ENCODE data around the gene FGFR4.

Gene FGFR4

DNA sequence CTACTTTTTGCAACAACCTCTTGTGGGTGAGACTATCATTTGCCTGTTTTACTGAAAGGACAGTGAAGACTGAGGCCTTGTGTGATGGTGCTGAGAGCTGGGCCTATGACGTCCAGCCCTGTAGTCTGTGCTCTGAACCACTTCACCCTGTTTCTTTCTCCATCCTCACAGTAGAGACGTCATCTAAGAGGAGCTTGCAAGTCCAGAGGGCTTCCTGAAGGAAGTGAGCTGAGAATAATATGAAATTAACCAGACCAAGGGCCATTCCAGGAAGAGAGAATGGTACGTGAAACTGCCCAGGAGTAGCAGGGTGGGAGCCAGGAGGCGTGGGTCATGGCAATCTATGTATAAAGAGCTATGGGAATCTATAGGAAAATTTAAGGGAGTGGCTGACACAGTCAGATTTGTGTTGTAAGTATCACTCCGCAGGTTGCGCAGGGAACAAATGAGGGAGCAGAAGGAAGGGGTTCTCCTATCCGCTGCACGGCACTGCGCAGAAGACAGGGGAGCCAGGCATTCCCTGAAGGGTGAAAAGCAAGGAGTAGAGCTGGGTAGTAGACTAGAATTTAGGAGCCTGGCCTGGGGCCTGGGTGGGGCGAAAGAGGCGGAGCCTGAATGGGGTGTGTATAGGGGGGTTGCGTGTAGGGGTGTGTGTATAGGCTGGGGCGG lies 596 bp upstream of the FGFR4 start:
- DNase-seq: no peak

DNA sequence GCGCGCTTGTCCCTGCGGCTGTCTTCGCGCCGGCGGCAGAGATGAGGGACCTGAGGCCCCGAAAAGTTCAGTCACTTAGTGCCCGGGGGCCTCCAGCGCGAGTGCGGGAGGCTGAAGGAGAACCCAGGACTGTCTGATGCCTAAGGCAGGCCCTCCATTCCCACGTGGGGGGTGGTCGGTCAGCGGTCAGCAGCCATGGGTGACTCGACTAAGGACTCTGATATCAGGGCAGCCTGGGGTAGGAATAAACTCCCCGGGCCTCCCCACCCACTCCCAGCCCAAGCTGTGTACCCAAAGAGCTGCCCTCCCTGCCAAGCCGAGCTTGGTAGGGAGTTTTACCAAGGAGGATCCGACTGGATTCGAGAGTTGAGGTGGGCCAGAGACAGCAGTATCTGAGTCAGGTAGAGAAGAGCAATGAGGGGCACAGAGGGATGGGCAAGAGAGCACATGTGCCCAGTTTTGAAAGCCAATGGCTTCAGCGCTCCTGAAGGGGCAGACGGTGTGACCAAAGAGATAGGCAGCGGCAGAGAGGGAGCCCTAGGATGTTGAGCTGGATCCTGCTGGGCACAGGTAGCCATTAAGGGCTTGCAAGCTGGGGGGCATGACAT lies 787 bp downstream of the FGFR4 start:
- no peak for DNase-seq

DNA sequence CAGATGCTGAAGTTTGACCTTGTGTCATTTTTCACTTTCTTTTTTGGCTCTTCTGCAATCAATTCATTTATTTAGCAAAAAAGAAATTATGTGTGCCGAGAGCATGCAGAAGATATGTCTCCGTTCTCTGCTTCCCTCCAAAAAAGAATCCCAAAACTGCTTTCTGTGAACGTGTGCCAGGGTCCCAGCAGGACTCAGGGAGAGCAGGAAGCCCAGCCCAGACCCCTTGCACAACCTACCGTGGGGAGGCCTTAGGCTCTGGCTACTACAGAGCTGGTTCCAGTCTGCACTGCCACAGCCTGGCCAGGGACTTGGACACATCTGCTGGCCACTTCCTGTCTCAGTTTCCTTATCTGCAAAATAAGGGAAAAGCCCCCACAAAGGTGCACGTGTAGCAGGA lies 2.4 kb downstream of the FGFR4 start:
- no peak for DNase-seq

DNA sequence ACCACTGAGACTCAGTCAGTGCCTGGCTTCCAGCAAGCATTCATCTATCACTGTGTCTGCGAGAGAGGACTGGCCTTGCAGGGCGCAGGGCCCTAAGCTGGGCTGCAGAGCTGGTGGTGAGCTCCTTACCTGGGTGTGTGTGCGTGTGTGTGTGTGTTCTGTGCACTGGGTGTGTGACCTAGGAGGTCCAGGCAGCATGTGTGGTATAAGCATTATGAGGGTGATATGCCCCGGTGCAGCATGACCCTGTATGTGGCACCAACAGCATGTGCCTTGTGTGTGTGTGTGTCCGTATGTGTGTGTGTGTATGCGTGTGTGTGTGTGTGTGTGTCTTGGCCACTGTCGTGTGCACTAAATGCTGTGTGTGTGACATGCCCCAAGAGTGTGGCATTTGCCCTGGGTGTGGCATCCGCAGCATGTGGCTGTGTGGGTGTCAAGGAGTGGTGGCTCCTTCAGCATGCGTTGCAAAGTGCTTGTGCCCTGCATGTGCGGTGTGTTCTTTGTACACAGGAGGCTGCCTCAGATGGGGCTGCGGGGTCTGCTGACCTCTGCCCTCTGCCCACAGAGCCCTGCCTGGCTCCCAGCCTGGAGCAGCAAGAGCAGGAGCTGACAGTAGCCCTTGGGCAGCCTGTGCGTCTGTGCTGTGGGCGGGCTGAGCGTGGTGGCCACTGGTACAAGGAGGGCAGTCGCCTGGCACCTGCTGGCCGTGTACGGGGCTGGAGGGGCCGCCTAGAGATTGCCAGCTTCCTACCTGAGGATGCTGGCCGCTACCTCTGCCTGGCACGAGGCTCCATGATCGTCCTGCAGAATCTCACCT lies 3.3 kb downstream of the FGFR4 start:
- no peak for DNase-seq

DNA sequence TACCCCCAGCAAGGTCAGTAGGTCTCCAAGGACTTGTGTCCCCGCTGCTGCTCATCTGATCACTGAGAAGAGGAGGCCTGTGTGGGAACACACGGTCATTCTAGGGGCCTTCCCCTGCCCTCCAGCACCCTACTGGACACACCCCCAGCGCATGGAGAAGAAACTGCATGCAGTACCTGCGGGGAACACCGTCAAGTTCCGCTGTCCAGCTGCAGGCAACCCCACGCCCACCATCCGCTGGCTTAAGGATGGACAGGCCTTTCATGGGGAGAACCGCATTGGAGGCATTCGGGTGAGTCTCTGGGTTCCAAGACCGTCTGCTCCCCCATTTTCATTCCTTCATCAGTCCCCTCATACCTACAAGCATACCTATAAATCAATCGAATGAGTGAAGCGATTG lies 4.1 kb downstream of the FGFR4 start:
- no peak for DNase-seq

DNA sequence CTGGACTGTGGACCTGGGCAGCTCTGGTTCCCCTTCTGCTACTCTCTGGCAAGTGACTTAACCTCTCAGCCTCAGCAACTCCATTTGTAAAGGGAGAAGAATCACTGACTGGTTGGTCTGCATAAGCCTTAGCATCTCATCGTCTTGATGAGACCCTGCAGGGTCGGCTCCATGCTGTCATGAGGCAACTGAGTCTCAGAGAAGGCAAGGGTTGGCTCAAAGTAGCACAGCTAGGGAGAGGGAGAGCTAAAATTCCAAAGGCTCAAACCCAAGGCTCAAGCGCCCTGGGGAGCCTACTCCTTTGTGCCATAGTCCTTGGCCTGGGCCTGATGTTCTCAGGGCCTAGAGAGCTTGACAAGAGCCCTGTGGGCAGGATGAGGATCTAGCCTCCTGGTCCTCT lies 4.5 kb downstream of the FGFR4 start:
- DNase-seq: no peak

DNA sequence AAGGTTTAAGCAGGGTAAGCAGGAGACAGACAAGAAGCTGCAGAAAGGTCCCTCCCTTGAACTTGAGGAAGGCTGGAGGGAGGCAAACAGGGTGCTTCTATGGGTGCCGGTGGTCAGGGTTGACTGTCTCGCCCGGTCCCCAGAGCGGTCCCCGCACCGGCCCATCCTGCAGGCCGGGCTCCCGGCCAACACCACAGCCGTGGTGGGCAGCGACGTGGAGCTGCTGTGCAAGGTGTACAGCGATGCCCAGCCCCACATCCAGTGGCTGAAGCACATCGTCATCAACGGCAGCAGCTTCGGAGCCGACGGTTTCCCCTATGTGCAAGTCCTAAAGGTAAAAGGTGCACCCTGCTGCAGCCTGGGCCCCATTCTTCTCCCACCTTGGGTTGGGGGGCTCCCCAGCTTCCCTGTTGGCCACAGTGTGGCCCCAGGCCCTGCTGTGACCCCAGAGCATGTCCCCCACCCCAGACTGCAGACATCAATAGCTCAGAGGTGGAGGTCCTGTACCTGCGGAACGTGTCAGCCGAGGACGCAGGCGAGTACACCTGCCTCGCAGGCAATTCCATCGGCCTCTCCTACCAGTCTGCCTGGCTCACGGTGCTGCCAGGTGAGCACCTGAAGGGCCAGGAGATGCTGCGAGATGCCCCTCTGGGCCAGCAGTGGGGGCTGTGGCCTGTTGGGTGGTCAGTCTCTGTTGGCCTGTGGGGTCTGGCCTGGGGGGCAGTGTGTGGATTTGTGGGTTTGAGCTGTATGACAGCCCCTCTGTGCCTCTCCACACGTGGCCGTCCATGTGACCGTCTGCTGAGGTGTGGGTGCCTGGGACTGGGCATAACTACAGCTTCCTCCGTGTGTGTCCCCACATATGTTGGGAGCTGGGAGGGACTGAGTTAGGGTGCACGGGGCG lies 5.7 kb downstream of the FGFR4 start:
- DNase-seq: no peak

DNA sequence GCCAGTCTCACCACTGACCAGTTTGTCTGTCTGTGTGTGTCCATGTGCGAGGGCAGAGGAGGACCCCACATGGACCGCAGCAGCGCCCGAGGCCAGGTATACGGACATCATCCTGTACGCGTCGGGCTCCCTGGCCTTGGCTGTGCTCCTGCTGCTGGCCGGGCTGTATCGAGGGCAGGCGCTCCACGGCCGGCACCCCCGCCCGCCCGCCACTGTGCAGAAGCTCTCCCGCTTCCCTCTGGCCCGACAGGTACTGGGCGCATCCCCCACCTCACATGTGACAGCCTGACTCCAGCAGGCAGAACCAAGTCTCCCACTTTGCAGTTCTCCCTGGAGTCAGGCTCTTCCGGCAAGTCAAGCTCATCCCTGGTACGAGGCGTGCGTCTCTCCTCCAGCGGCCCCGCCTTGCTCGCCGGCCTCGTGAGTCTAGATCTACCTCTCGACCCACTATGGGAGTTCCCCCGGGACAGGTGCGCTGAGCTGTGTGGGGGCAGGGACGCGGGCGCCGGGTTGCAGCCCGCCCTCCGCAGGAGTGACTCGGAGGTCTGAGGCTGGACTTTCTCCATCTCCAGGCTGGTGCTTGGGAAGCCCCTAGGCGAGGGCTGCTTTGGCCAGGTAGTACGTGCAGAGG lies 6.5 kb downstream of the FGFR4 start:
- no peak for DNase-seq

DNA sequence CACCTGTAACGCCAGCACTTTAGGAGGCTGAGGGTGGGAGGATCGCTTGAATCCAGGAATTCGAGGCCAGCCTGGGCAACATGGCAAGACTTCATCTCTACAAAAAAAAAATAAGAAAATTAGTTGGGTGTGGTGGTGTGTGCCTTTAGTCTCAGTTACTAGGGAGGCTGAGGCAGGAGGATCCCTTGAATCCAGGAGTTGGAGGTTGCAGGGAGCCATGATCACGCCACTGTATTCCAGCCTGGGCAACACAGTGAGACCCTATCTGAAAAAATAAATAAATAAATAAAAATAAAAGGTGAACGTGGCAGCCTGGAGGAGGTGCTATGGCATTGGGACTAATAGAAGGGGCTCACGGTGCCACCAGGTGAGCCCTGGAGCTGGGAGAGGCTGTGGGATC lies 7.1 kb downstream of the FGFR4 start:
- no peak for DNase-seq

DNA sequence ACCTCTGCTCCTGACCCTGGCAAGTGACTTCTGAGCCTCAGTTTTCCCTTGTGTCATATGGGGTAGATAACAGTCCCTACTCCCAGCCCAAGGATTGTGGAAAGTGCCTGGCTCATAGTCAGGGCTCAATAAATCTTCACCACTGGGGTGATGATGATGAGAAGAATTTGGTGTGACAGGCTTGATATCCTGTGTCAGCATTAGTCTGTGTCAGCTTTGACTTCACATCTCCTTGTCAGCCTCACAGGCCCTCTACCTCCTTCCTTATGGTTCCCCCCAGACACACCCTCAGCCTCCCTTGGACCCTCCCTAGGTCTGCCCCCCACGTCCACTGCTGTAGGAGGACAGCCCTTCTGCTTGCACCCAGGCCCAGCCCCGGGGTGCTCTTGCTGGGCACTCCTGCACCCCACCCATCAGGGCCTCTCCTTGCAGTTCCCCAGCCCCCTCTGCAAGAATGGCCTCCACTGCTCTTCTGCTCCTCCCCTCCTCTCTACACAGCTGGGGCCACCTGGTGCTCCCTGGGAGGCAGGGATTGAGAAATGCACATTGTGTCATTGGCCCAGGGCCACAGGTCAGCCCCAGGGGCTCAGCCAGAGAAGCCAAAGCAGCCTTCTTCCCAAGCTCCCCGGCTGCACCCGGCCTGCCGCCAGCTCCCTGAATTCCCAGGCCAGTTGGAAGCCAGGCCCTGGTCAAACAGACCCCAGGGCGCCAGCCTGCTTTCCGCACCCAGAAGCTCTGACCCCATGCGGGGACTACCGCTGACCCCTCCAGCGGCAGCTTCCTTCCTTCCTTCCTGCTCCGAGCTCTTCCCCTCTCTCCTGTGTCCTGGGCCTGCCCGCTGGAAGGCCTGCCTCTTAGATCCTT lies 7.7 kb downstream of the FGFR4 start:
- DNase-seq: no peak

DNA sequence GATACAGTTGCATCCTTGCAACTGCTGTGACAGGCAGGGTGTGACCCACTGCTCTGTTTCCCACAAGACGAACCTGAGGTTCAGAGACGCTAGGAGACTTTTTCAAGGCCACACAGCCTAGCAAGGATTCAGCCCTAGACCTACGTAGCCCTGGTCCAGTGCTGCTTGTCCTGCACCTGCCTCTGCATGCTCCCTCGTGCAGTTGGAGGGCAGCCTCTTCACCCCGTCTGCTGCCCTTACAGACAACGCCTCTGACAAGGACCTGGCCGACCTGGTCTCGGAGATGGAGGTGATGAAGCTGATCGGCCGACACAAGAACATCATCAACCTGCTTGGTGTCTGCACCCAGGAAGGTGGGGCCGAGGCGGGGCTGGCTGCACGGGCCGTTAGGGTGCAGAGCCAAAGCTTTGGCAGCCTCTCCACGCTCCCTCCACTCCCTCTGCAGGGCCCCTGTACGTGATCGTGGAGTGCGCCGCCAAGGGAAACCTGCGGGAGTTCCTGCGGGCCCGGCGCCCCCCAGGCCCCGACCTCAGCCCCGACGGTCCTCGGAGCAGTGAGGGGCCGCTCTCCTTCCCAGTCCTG lies 8.5 kb downstream of the FGFR4 start:
- no peak for DNase-seq

DNA sequence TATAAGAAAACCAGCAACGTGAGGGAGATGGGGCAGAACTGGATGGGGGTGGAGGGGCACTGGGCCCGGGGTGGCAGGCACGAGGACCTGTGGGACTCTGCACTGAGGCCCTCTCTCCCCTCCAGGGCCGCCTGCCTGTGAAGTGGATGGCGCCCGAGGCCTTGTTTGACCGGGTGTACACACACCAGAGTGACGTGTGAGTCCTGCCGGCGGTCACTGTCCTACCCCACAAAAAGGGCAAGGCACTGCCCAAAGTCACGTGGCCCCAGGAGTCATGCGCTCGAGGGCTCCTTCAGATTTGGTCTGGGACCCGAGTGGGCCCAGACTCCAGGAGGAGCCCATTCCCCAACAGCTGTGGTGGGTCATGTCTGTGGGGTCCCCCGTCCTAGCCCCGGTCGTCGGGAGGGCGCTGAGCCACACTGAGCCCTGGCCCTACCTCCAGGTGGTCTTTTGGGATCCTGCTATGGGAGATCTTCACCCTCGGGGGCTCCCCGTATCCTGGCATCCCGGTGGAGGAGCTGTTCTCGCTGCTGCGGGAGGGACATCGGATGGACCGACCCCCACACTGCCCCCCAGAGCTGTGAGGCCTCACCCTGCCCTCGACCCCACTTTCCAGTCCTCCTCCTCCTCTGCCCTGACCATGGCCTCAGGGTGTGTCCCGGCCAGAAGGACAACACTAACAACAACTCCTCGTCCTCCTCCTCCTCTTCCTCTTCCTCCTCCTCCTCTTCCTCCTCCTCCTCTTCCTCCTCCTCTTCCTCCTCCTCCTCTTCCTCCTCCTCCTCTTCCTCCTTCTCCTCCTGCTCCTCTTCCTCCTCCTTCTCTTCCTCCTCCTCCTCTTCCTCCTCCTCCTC lies 9.7 kb downstream of the FGFR4 start:
- no peak for DNase-seq

DNA sequence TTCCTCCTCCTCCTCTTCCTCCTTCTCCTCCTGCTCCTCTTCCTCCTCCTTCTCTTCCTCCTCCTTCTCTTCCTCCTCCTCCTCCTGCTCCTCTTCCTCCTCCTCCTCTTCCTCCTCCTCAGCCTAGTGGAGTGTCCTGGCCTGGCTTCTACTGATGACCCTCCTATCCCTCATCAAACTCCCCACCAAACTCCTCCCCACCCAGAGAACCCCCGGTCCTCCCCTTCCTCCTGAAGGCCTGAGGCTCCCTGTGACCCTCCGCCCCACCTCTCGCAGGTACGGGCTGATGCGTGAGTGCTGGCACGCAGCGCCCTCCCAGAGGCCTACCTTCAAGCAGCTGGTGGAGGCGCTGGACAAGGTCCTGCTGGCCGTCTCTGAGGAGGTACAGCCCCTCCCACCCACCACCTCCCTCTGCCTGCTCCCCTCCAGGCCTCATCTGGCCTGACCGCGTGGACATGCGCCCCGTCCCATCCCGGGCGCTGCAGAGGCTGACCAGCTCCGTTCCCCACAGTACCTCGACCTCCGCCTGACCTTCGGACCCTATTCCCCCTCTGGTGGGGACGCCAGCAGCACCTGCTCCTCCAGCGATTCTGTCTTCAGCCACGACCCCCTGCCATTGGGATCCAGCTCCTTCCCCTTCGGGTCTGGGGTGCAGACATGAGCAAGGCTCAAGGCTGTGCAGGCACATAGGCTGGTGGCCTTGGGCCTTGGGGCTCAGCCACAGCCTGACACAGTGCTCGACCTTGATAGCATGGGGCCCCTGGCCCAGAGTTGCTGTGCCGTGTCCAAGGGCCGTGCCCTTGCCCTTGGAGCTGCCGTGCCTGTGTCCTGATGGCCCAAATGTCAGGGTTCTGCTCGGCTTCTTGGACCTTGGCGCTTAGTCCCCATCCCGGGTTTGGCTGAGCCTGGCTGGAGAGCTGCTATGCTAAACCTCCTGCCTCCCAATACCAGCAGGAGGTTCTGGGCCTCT lies 10.6 kb downstream of the FGFR4 start:
- DNase-seq: no peak

DNA sequence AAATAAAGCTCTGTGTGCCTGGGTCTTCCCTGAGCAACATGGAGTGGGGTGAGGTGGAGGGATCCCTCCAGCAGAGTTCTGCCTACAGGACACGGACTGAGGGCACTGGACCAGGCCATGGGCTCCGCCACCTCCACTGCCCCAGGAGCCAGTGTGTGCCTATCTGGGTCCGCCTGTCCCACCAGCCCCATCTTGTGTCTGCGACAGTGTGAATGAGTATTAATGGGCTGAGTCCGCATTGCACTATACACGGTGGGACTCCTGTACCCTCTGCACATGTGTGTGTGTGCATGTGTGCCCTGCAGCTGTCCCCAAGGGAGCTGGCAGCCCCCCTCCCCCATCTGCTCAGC lies 11.4 kb downstream of the FGFR4 start:
- no peak for DNase-seq

DNA sequence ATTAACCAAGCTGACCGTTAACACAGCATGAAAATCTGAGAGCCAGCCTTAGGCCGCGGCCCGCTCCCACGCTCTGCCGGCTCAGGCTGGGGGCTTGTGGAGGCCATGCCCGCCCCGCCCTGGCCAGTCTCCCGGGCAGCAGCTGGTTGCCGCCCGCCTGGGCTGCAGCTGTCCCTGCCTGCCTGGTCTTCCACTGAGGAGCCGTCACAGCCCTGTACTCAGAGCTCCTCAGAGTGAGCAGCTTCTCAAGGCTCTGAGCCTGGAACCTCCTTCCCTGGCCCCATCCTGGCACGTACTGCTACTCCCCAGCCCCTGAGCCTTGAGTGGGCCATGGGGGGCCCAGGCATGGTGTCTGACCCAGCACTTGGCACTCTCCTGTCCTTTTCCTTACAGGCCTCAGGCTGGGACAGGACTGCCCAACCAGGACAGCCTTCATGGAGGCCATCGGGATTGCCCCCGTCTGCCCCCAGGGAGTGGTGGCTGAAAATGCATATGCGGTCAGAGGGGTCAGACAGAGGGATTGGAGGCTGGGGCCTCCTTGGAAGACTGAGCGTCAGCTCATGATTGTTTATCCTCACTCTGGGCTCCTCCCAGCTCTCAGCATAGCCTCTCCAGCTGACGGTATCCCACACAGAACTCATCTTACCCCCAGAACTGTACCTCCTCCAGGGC lies 11.9 kb downstream of the FGFR4 start:
- no peak for DNase-seq

DNA sequence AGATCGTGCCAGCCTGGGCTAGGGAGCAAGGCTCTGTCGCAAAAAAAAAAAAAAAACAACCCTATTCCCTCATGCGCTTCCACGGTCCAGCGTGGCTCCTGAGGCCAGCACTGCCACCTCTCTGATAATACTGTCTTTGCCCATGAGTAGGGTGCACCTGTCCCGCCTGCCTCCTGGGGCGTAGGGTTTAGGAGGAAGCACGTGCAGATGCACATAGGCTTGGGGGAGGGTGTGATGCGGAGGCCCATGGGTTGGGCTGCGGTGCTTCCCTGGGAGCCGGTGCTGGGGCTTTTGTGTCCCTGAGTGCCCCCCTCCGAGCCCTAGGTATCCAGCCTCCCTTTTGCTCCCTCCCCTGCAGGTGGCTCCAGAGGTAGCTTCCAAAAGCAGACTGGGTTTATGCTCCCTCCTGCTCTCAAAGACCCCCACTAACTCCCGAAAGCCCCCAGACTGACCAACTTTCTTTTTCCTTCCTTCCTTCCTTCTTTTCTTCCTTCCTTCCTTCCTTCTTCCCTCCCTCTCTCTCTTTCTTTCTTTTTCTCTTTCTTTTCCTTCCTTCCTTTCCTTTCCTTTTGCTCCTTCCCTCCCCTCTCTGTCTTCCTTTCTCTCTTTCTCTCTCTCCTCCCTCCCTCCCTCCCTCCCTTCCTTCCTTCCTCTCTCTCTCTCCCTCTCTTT lies 12.8 kb downstream of the FGFR4 start:
- DNase-seq: no peak

DNA sequence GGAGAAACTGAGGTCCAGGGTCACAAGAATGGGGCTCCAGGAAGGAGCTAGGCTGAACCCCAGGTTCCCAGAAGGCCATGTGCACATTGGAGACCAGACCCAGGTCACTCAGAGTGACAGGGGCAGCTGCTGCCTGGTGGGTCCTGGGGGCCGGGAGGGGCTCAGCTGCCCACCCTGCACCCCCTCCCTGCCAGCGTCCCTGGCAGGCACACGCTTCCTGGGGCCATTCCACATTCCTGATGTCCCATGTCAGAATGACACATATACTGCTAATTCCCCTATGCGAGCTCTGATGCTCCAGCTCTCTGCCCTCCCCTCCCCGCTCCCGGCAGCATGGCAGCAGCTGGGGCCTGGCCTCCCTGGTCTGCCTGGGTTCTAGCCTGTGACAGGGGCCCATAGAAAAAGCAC lies 14.0 kb downstream of the FGFR4 start:
- no peak for DNase-seq

All from CD4-positive, alpha-beta T cell treated with Interleukin-10 for 1 hour (primary cell).